ENCODE data around the gene SERPINB1. TPM values are rescaled to one million over a fixed set of nuclear protein-coding genes. Genes with fewer than 3 reads are reported as not detected.
A peak's percentile ranks its signal among the peaks of the same experiment; 100 is the strongest.

The SERPINB1 gene
- total RNA-seq, 3 donors from 2014 or later: 66.7 to 187 (median 132) TPM

DNA sequence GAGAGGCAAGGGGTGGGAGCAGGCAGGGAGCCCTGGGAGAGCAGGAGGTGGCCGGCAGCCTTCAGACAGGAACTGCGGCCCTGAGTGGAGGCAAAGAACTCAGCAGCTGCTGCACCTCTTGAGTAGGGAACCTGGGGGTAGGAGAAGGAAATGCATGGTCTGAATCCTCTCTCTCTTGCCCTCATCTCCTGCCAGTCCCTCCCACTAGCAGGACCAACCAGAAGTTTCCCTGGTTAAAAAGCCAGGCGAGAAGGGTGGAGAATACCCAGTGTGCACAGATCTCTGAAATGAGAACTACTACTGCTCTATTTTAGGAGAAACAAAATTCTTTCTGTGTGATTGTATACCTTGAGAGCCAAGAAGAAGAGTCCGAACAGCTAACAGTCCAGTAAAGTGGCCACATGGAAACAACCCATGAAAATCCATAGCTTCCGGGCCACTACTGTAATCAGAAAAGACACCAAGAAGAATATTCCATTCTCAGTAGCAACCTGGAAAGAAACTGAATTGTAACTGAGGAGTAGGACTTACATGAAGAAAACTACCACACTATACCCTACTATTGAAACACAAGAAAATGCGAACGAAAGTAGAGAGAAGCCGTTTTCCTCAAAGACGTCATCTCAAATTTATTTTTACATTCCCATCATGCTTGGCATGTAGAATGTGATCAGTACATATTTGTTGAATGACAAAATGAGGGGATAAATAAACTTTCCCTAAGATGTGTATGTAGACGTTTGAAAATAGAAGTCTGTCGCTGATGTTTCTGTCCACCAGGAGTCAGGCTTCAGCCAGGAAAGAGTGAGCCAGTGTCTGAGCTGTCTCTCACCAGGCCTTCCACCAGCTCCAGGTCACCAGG is 50.8 kb downstream of the SERPINB1 start:
- intact Hi-C loops (cut with DNase I, micrococcal nuclease): loop anchor here in 1 of 2 donors (5.0 kb wide), 2 partner anchors 51 to 141 kb away; partner anchors contain the start of gene SERPINB1
- TF ChIP-seq, protein P1, sequence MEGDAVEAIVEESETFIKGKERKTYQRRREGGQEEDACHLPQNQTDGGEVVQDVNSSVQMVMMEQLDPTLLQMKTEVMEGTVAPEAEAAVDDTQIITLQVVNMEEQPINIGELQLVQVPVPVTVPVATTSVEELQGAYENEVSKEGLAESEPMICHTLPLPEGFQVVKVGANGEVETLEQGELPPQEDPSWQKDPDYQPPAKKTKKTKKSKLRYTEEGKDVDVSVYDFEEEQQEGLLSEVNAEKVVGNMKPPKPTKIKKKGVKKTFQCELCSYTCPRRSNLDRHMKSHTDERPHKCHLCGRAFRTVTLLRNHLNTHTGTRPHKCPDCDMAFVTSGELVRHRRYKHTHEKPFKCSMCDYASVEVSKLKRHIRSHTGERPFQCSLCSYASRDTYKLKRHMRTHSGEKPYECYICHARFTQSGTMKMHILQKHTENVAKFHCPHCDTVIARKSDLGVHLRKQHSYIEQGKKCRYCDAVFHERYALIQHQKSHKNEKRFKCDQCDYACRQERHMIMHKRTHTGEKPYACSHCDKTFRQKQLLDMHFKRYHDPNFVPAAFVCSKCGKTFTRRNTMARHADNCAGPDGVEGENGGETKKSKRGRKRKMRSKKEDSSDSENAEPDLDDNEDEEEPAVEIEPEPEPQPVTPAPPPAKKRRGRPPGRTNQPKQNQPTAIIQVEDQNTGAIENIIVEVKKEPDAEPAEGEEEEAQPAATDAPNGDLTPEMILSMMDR (IDR thresholded peaks at IDR 0.05): peak; percentile 31
- ATAC-seq (peak; percentile 87), DNase-seq (peak in 2 of 3 donors; percentile 61 to 85)
- peaks cover 6% of the 10 kb centered on the region for H3K4me1 ChIP-seq (ENCODE audit: low read depth)
- no peaks in the 10 kb centered on the region for H3K36me3 ChIP-seq (ENCODE audit: low read depth)
- H3K4me3 ChIP-seq: no peak overlapping the region
- H3K9me3 ChIP-seq: no peaks in the 10 kb centered on the region

DNA sequence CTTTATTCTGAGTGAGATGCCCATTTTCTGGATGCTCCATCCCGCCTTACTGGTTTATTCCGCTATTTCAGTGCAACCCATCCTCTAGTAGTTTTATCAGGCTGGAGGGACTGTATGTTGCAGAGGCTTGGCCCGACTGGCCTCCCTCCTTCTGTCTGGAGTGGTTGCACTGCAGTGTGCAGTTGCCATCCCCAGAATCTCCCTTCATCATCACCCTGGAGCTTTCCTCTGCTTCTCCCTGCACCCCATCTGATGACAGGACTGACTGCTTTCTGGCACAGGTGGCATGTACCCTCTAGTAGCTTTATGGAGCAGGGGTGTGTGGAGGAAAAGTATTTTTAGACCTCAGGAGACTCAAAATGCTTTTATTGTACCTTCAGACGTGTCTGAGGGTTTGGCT is 55.4 kb downstream of the SERPINB1 start:
- TF ChIP-seq, protein P1 (IDR thresholded peaks at IDR 0.05): no peak
- peaks cover 19% of the 10 kb centered on the region for H3K4me1 ChIP-seq (ENCODE audit: low read depth)
- no peak overlapping the region for H3K4me3 ChIP-seq
- no peaks in the 10 kb centered on the region for H3K36me3 ChIP-seq (ENCODE audit: low read depth)
- ATAC-seq (no peak), DNase-seq (no peak)
- H3K9me3 ChIP-seq: no peaks in the 10 kb centered on the region
- intact Hi-C loops (cut with DNase I, micrococcal nuclease): no loop called here

DNA sequence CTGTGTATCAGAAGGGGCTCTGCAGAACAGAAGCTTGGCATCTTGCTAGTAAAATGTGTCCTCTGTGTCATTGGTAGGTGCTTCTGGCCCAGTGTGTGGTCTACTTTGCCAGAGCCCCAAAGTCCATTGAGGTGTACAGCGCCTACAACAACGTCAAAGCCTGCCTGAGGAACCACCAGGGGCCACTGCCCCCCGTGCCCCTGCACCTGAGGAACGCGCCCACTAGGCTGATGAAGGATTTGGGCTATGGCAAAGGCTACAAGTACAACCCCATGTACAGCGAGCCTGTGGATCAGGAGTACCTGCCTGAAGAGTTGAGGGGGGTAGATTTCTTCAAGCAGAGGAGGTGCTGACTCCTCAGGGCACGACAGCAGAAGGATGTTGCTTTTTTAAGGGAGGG is 56.7 kb downstream of the SERPINB1 start:
- intact Hi-C loops (cut with DNase I, micrococcal nuclease): no loop called here
- no peak for ATAC-seq
- H3K4me1 ChIP-seq (ENCODE audit: low read depth): peaks cover 19% of the 10 kb centered on the region
- H3K36me3 ChIP-seq (ENCODE audit: low read depth): no peaks in the 10 kb centered on the region
- TF ChIP-seq, protein P1 (IDR thresholded peaks at IDR 0.05): no peak
- no peak overlapping the region for H3K4me3 ChIP-seq
- no peaks in the 10 kb centered on the region for H3K9me3 ChIP-seq
- DNase-seq: no peak

DNA sequence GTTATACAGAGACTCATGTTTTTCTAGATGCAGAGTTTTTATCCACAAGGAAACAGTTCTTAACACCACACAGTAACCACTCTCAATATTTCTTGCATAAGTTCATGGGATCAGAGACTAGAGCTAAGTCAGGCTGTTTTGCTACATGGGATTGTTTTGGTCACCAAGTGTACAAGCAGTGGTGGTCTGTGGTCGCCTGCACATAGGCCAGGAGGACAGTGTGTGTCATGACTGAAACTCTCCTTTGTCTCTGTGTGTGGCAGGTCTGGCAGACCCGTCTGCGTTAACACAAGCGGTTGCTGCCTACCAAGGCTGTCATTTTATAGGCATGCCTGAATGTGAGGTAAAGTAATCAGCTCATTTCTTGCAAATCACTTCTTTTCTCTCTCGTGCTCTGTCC is 57.6 kb downstream of the SERPINB1 start:
- Histone ChIP-seq H3K4me3 (no peak overlapping the region), H3K36me3 (ENCODE audit: low read depth) (no peaks in the 10 kb centered on the region), H3K9me3 (no peaks in the 10 kb centered on the region), H3K4me1 (ENCODE audit: low read depth) (peaks cover 19% of the 10 kb centered on the region)
- ATAC-seq (no peak), DNase-seq (no peak)
- intact Hi-C loops (cut with DNase I, micrococcal nuclease): no loop called here
- TF ChIP-seq, protein P1 (IDR thresholded peaks at IDR 0.05): no peak

DNA sequence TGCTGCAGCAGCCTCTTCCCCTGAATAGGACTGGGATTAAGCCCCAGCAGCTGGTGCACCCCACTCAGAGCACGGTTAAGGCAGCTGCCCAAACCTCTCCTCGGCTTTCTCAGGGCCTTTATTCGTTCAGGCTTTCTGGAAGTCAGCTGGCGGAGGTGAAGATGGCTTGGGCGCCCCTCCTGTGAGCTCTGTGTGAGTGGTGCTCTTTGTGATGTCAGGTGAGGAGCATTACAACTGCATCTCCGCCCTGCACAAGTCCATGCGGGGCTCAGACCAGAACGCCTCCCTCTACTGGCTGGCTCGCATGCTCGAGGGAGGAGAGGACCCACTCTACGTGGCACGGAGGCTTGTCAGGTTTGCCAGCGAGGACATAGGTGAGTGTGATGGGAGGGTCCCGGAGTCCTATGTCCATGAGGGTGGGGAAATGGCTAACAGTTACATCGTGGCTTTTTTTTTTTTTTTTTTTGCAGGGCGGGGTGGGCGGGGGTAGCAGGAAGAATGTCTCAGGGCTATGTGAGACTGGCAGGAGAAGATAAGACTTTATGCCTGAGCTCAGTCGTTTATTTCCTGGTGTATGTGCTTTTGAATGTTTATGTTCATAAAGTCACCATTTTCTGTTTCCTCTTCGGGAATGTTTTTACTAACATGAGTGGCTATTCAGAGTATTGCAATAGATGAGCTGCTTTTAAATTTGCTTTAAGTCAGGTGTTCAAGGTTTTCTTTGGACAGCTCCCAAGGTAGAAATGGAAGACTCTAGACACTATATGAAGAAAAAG is 58.3 kb downstream of the SERPINB1 start:
- intact Hi-C loops (cut with DNase I, micrococcal nuclease): no loop called here
- ATAC-seq (peak; percentile 81), DNase-seq (peak in 2 of 3 donors; percentile 54 to 73)
- TF ChIP-seq, protein P1 (IDR thresholded peaks at IDR 0.05): no peak
- Histone ChIP-seq H3K36me3 (ENCODE audit: low read depth) (no peaks in the 10 kb centered on the region), H3K4me3 (no peak overlapping the region), H3K4me1 (ENCODE audit: low read depth) (peaks cover 19% of the 10 kb centered on the region), H3K9me3 (no peaks in the 10 kb centered on the region)

Measured in mucosa of descending colon (tissue), 3 donors.